Vagina (tissue), 2 donors: Measurements from ENCODE around the gene TCF7L1. TPM values are rescaled to one million over a fixed set of nuclear protein-coding genes. Genes with fewer than 3 reads are reported as not detected.
A peak's percentile ranks its signal among the peaks of the same experiment; 100 is the strongest.
"Not testable (repeated sequence)": the region's sequence is repeated elsewhere in the genome, so short reads cannot be mapped to it uniquely, and the experiment has no call there.

Source experiments
- DNase-seq, 2 donors: peaks; one replicate each; pipeline ENCODE4 v3.0.0-alpha.2; 2017; ENCODE audit errors: extremely low spot score in 2 of 2
- H3K27ac ChIP-seq: fragments of 200-600 bp; sonication (generic); one replicate; pipeline ENCODE4 v1.5.1; 2019
- H3K27me3 ChIP-seq: fragments of 200-600 bp; sonication (generic); one replicate; pipeline ENCODE4 v1.5.1; 2019
- H3K36me3 ChIP-seq, 2 donors: fragments of 200-600 bp; sonication (generic); one replicate each; pipeline ENCODE4 v1.5.1; 2017 to 2019
- H3K4me1 ChIP-seq: fragments of 200-600 bp; sonication (generic); one replicate; pipeline ENCODE4 v1.5.1; 2019
- H3K4me3 ChIP-seq, 2 donors: fragments of 200-600 bp; sonication (generic); 1 replicate in 1 of 2; 2 replicates in 1 of 2; pipeline ENCODE4 v1.5.1; 2016 to 2019
- H3K9me3 ChIP-seq: fragments of 200-600 bp; sonication (generic); one replicate; pipeline ENCODE4 v1.5.1; 2019
- CTCF ChIP-seq, 3 experiments: fragments of 450-650 bp in 2 of 3; fragments of 200-600 bp in 1 of 3; sonication (generic) in 1 of 3; IDR thresholded peaks; one replicate each; pipeline ENCODE4 v1.5.1; 2017 to 2019; ENCODE audit warnings: antibody characterized with exemption in 3 of 3, mild to moderate bottlenecking in 2 of 3, moderate library complexity in 2 of 3
- POLR2A ChIP-seq, 2 donors: fragments of 450-650 bp; IDR thresholded peaks; one replicate each; pipeline ENCODE4 v1.6.1; 2017; ENCODE audit warnings: antibody characterized with exemption in 2 of 2, mild to moderate bottlenecking in 2 of 2, moderate library complexity in 2 of 2
- POLR2AphosphoS5 ChIP-seq, 2 donors: sonication (generic); formaldehyde crosslinking; IDR thresholded peaks; one replicate each; pipeline ENCODE4 v1.9.0; 2017; ENCODE audit warnings: antibody characterized with exemption in 2 of 2, mild to moderate bottlenecking in 2 of 2, low read depth in 1 of 2; ENCODE audit not compliant: insufficient read depth in 1 of 2
- intact Hi-C: fragments of 100-400 bp; cut with DNase I; formaldehyde crosslinking; loops from one replicate; pipeline ENCODE4 v1.15.1; 2023
- total RNA-seq: library from RNA; depleted of rRNA; stranded (reverse); fragments of >200 nt; gene quantifications from one replicate; pipeline ENCODE4 v1.2.3, GENCODE V29; 2016

The TCF7L1 gene
- total RNA-seq, 1 donor from 2014 or later = 8.3 TPM

- H3K4me3 ChIP-seq = no peak overlapping the region
- no peaks in the 10 kb centered on the region for H3K4me1 ChIP-seq
- TF ChIP-seq POLR2A (IDR thresholded peaks at IDR 0.05) = no peak
- intact Hi-C loops = no loop called here
- H3K27ac ChIP-seq = no peak overlapping the region
- peaks cover 0 to 25% of the 10 kb centered on the region in 2 donors for H3K36me3 ChIP-seq
- DNase-seq = no peak
- no peaks in the 10 kb centered on the region for H3K27me3 ChIP-seq
- H3K9me3 ChIP-seq = no peaks in the 10 kb centered on the region
Measured at GRCh38 chr2:85342156-85342555, 209.0 kb downstream of the TCF7L1 start.

GRCh38 chr2:85343207-85343895, 210.2 kb downstream of the TCF7L1 start:
- DNase-seq, H3K9me3 ChIP-seq, intact Hi-C loops, H3K27me3 ChIP-seq, H3K27ac ChIP-seq, H3K4me3 ChIP-seq, H3K4me1 ChIP-seq: not testable (repeated sequence)
- peaks cover 0 to 29% of the 10 kb centered on the region in 2 donors for H3K36me3 ChIP-seq

- no peak for TF ChIP-seq CTCF (IDR thresholded peaks at IDR 0.05)
- TF ChIP-seq POLR2AphosphoS5 (IDR thresholded peaks at IDR 0.05; ENCODE audit: insufficient read depth in 1 of 2, low read depth in 1 of 2) = no peak
- TF ChIP-seq POLR2A (IDR thresholded peaks at IDR 0.05) = no peak
- DNase-seq = no peak
- Histone ChIP-seq H3K27ac (no peak overlapping the region), H3K27me3 (no peaks in the 10 kb centered on the region), H3K36me3 (peaks cover 0 to 34% of the 10 kb centered on the region in 2 donors), H3K4me3 (no peak overlapping the region), H3K9me3 (no peaks in the 10 kb centered on the region), H3K4me1 (no peaks in the 10 kb centered on the region)
- intact Hi-C loops = no loop called here
Measured at GRCh38 chr2:85344356-85344954, 211.3 kb downstream of the TCF7L1 start.

- Histone ChIP-seq H3K27me3 (no peaks in the 10 kb centered on the region), H3K36me3 (peaks cover 0 to 54% of the 10 kb centered on the region in 2 donors), H3K27ac (no peak overlapping the region), H3K4me1 (peaks cover 6% of the 10 kb centered on the region), H3K4me3 (no peak overlapping the region), H3K9me3 (no peaks in the 10 kb centered on the region)
- intact Hi-C loops = no loop called here
- no peak for DNase-seq
- no peak for TF ChIP-seq POLR2AphosphoS5 (IDR thresholded peaks at IDR 0.05; ENCODE audit: insufficient read depth in 1 of 2, low read depth in 1 of 2)
Measured at GRCh38 chr2:85347599-85347998, 214.4 kb downstream of the TCF7L1 start.

GRCh38 chr2:85353876-85354285, 220.7 kb downstream of the TCF7L1 start:
- Histone ChIP-seq H3K9me3 (no peaks in the 10 kb centered on the region), H3K4me1 (peaks cover 30% of the 10 kb centered on the region), H3K36me3 (peaks cover 0 to 40% of the 10 kb centered on the region in 2 donors), H3K27me3 (no peaks in the 10 kb centered on the region), H3K4me3 (peak overlapping the region; percentile 58 to 76), H3K27ac (peak overlapping the region; percentile 76)
- no peak for DNase-seq
- TF ChIP-seq POLR2AphosphoS5 (IDR thresholded peaks at IDR 0.05; ENCODE audit: insufficient read depth in 1 of 2, low read depth in 1 of 2) (no peak), POLR2A (IDR thresholded peaks at IDR 0.05) (no peak), CTCF (IDR thresholded peaks at IDR 0.05) (no peak)
- intact Hi-C loops = loop anchor here (2.0 kb wide), 1 partner anchor 27 kb away; the partner anchor contains the start of gene TGOLN2

- intact Hi-C loops = loop anchor here (2.0 kb wide), 1 partner anchor 28 kb away; the partner anchor contains the start of gene TGOLN2
- Histone ChIP-seq H3K27me3 (no peaks in the 10 kb centered on the region), H3K9me3 (no peaks in the 10 kb centered on the region), H3K36me3 (peaks cover 0 to 36% of the 10 kb centered on the region in 2 donors), H3K27ac (peak within 1 kb of the TSS; percentile 76), H3K4me3 (peak within 1 kb of the TSS; percentile 58 to 76), H3K4me1 (peaks cover 30% of the 10 kb centered on the region)
- peak; percentile 99 for DNase-seq
- TF ChIP-seq POLR2AphosphoS5 (IDR thresholded peaks at IDR 0.05; ENCODE audit: insufficient read depth in 1 of 2, low read depth in 1 of 2) (peak; percentile 95 to 99), CTCF (IDR thresholded peaks at IDR 0.05) (no peak), POLR2A (IDR thresholded peaks at IDR 0.05) (peak in 1 of 2 donors; percentile 76)
Measured at GRCh38 chr2:85354286-85355072, 221.3 kb downstream of the TCF7L1 start, which contains the start of the genes ELMOD3 and RETSAT. Gene ELMOD3, plus strand, starts transcription at chr2:85354769. Its CDS starts 2,430 bp downstream, at chr2:85357199. Gene RETSAT, minus strand, starts transcription at chr2:85354528. Its CDS starts 21 bp downstream, at chr2:85354507.
